AG10803 (cell line): Measurements from ENCODE around the gene HERC3.

Experiments used
- DNase-seq: peaks from one replicate; pipeline ENCODE4 v3.0.0; 2010; ENCODE audit warnings: low read depth
- H3K4me3 ChIP-seq: 2 replicates; pipeline ENCODE4 v1.5.1; 2011; ENCODE audit warnings: mild to moderate bottlenecking, low read length, control low read depth
- TF ChIP-seq, protein P1 (sequence below): conservative IDR thresholded peaks from 2 replicates; pipeline ENCODE4 v1.5.1; 2011; ENCODE audit warnings: mild to moderate bottlenecking, low read length, control low read depth, inconsistent platforms

The HERC3 gene

GRCh38 chr4:88756149-88756548 is 163.9 kb downstream of the HERC3 start:
- DNase-seq, result no peak
- TF ChIP-seq, protein P1, sequence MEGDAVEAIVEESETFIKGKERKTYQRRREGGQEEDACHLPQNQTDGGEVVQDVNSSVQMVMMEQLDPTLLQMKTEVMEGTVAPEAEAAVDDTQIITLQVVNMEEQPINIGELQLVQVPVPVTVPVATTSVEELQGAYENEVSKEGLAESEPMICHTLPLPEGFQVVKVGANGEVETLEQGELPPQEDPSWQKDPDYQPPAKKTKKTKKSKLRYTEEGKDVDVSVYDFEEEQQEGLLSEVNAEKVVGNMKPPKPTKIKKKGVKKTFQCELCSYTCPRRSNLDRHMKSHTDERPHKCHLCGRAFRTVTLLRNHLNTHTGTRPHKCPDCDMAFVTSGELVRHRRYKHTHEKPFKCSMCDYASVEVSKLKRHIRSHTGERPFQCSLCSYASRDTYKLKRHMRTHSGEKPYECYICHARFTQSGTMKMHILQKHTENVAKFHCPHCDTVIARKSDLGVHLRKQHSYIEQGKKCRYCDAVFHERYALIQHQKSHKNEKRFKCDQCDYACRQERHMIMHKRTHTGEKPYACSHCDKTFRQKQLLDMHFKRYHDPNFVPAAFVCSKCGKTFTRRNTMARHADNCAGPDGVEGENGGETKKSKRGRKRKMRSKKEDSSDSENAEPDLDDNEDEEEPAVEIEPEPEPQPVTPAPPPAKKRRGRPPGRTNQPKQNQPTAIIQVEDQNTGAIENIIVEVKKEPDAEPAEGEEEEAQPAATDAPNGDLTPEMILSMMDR, result no peak
- no peak overlapping the region for H3K4me3 ChIP-seq

DNA sequence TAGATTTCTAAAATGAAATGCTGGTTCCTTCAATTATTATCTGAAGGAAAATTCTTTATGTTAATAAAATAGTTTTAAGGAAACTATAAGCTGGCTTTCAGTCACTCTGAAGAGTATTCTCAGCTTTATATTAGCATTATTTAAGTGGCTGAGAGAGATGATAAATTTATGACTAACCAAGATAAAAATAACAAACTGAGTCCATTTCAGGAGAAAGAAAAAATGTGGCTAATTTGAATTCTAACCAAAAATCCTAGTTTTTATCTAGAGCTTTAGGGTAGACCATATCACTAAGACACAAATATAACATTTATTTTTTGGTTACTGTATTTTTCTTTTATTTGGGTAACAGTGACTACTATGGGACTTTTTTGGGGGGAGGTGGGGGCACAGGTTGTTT is 164.8 kb downstream of the HERC3 start:
- no peak overlapping the region for H3K4me3 ChIP-seq
- DNase-seq, result no peak
- TF ChIP-seq, protein P1, result no peak

GRCh38 chr4:88757776-88758175 is 165.5 kb downstream of the HERC3 start:
- no peak overlapping the region for H3K4me3 ChIP-seq
- no peak for DNase-seq
- TF ChIP-seq, protein P1, result no peak
